A549 treated with ZK216348 at 1 μM for 4 hours (cell line): ENCODE results near the gene HES1. TPM values are rescaled to one million over a fixed set of nuclear protein-coding genes. Genes with fewer than 3 reads are reported as not detected.

ENCODE experiments used
- total RNA-seq: library from RNA; stranded (reverse); fragments of 200-300 nt; extraction: Qiagen RNA extraction; gene quantifications from 5 replicates; pipeline ENCODE4 v1.2.3, GENCODE V29; 2022; ENCODE audit warnings: low read depth

HES1 gene, protein sequence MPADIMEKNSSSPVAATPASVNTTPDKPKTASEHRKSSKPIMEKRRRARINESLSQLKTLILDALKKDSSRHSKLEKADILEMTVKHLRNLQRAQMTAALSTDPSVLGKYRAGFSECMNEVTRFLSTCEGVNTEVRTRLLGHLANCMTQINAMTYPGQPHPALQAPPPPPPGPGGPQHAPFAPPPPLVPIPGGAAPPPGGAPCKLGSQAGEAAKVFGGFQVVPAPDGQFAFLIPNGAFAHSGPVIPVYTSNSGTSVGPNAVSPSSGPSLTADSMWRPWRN
- total RNA-seq, result 9.5 to 13.7 TPM (median 13.4 TPM) in 5 replicates

DNA sequence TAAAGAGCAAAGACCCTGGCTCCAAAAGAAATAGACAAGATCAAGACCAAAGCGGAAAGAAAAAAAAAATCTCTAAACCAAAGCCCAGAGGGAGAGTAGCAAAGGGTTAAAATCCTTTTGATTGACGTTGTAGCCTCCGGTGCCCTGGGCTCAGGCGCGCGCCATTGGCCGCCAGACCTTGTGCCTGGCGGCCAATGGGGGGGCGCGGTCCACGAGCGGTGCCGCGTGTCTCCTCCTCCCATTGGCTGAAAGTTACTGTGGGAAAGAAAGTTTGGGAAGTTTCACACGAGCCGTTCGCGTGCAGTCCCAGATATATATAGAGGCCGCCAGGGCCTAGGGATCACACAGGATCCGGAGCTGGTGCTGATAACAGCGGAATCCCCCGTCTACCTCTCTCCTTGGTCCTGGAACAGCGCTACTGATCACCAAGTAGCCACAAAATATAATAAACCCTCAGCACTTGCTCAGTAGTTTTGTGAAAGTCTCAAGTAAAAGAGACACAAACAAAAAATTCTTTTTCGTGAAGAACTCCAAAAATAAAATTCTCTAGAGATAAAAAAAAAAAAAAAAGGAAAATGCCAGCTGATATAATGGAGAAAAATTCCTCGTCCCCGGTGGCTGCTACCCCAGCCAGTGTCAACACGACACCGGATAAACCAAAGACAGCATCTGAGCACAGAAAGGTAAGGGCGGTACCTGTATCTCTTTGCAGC lies at the start of gene HES1:
HES1 (plus strand) TSS at position 343 of the 713 bp plus-strand sequence; CDS start at position 576, 233 bp downstream.

Other genes with a start within 250 kb of the HES1 start
- not detected in 5 replicates for gene CPN2, start 215.2 kb downstream of the HES1 start, total RNA-seq
- 0.09 to 0.24 TPM (median 0.14 TPM) in 5 replicates for gene LRRC15, start 233.6 kb downstream of the HES1 start, total RNA-seq